ENCODE measurements around the gene RRBP1.
"Not testable (repeated sequence)": the region's sequence is repeated elsewhere in the genome, so short reads cannot be mapped to it uniquely, and the experiment has no call there.

The RRBP1 gene

DNA sequence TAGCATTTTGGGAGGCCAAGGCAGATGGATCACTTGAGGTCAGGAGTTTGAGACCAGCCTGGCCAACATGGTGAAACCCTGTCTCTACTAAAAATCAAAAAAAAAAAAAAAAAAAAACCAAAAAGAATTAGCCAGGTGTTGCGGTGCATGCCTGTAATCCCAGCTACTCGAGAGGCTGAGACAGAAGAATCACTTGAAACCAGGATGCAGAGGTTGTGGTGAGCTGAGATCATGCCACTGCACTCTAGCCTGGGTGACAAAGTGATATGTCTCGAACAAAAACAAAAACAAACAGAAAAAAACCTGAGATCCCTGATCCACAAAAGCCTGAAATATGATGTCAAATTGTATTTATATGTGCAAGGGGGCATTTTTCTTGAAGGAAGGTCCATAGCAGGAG is 25.9 kb upstream of the RRBP1 start:
- not testable (repeated sequence) for DNase-seq

DNA sequence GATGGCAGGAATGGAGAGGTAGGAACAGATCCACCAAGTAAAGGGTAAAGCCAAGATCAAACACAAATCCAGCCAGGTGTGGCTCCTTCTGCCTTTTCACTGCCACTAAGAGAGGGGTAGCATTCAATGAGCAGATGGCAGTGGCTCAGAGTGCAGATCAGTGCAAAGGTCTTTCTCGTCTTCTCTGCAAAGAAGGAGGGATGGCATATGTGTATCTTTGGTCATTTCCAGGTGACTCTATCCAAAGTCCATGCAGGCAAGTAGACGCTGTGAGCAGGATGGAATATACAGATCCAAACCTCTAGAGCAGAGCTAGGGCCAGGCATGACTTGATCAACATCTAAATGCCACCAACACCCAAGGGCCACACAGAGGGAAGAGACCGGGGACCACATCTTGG is 24.6 kb upstream of the RRBP1 start:
- DNase-seq = no peak

GRCh38 chr20:17705916-17706315 is 23.9 kb upstream of the RRBP1 start:
- no peak for DNase-seq

GRCh38 chr20:17704589-17705317 is 22.7 kb upstream of the RRBP1 start:
- no peak for DNase-seq

DNA sequence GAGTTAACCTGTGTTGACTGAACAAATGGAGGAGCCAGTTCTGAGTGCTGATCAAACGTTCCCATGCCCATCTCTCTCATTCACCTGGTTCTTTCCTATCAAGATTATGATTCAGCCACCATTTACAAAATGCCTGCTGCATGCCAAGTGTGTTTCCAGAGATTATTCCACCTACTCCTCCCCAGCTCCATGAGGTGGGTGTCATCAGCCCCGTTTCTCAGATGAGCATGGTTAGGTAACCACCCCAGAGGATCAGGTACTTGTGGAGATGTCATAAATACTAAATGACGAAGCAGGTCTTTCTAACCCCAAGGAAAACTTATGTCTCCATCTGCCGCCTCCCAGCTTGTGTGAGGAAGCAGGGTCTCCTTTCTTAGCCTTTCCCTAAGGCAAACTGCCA is 19.8 kb upstream of the RRBP1 start:
- DNase-seq = no peak

DNA sequence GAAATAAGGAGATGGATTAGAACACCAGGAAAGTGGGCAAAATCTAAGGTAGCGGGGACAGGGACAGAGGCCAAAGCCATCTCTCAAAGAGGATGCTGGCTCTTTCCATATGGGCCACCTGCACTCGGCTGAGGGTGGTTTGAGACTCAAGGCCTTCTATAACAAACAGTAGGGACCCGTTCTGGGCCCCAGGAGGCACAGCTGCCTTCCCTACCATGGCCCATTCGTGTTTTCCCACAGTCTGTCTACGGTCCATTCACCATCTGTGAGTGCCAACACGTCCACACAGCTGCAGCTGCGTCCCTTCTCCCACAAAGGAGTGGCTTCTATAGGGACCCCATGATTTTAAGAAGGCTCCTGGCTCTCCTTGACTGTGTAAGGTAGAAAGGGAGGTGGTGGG is 18.6 kb upstream of the RRBP1 start:
- DNase-seq = no peak

- no peak for DNase-seq
Observed at GRCh38 chr20:17699931-17700351, 17.9 kb upstream of the RRBP1 start, which contains the start of gene BANF2. Gene BANF2 (plus strand): TSS chr20:17699966. CDS start chr20:17725026, 25,060 bp downstream.

- DNase-seq = no peak
Observed at GRCh38 chr20:17698384-17698783, 16.3 kb upstream of the RRBP1 start.

- no peak for DNase-seq
Observed at GRCh38 chr20:17697171-17697570, 15.1 kb upstream of the RRBP1 start.

DNA sequence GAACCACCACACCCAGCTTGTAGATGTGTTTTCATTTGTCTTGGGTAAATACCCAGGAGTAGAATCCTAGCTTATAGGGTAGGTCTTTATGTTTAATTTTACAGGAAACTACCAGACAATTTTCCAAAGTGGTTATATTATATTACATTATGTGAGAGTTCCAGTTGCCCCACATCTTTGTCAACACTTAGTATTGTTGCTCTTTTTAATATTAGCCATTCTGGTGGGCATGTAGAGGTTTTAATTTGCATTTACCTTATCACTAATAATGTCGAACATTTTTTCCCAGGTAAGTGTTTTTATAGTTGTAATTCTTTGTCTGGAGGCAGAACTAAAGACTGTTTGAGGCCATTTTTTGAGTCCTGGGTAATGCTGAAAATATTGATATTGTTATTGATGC is 14.2 kb upstream of the RRBP1 start:
- DNase-seq = no peak

- DNase-seq = no peak
Observed at GRCh38 chr20:17694767-17695166, 12.7 kb upstream of the RRBP1 start.

DNA sequence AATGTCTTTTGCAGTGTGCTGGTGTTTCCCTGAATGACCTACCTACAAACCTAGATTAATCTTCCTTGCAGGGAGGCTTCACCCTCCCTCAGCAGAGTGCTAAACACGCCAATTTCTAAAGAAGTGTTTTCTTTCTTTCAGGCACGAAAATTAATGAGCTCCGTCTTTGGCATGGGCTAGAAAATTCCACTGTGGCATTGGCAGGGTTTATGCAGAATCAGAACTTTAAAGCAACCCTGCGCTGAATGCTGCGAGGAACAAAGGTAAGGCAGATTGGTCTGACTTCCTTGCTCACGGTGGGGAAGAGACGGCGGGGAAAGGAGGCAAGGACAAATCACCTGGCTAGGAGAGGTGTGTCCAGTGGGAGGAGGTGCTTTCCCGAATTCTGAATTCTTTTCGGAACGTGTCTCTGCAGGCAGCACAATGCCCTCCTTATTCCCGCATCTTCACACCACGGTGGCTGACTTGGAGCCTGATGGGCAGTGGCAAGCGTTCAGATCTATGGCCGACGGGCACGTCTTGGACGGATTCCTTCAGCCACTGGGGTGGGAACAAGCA is 11.5 kb upstream of the RRBP1 start:
- no peak for DNase-seq

- DNase-seq = no peak
Observed at GRCh38 chr20:17691758-17692157, 9.7 kb upstream of the RRBP1 start.

DNA sequence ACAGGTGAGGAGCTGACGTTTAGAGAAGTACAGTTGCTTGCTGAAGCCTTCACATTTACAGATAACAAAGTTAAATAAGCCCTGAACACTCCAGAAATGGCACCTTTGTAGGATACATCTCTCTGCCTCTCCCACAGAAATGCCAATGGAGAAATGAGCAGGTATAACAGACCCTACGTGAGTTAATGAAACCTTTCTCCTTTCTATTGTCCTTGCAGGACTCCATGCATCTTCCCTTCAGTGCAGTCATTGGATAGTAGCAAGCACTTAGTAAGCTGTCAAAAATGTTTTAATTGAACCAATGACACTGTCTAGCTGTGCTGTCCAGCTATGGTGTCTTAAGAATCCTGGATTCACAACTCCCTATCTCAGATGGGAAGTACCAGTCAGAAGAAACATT is 8.1 kb upstream of the RRBP1 start:
- DNase-seq = no peak

DNA sequence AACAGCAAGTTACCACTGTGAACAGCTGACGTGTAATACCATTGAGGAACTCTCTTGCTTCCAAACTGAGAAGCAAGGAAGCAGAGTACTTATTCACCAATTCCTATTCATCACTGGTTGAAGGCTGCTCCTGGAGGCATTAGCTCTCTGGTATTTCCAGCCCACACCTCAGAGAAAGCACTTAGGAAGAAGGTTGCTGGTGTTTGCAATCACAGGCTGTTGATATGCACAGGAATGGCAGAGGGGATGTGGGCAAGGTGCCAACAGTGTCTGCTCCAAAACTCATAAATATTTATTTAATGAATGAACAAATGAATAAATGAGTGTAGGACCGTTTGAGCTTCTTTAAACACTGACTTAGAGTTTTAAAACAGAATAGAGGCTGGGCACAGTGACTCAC is 6.9 kb upstream of the RRBP1 start:
- DNase-seq = no peak

DNA sequence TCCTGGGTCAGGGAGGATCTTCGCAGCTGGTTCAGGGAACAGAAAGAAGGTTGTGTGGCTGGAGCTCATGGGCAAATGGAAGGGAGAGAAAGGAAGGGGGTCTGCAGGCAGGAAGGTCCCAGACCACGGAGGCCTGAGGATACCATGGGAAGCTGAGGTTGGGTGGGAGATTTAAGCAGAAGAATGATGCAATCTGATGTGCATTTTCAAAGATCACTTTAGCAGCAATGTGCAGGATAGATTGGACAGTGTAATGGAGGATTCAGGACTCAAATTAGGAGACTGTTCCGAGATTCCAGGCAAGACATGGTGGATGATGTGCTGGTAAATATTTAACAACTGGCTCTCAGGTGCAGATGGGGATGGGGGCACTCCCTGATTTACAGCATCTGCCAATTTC is 5.8 kb upstream of the RRBP1 start:
- no peak for DNase-seq

- no peak for DNase-seq
Observed at GRCh38 chr20:17685168-17685567, 3.1 kb upstream of the RRBP1 start.

GRCh38 chr20:17684077-17684888 is 2.2 kb upstream of the RRBP1 start:
- no peak for DNase-seq

GRCh38 chr20:17683218-17684076 is 1.4 kb upstream of the RRBP1 start:
- DNase-seq = no peak

GRCh38 chr20:17682889-17683198 is 802 bp upstream of the RRBP1 start:
- DNase-seq = no peak

DNA sequence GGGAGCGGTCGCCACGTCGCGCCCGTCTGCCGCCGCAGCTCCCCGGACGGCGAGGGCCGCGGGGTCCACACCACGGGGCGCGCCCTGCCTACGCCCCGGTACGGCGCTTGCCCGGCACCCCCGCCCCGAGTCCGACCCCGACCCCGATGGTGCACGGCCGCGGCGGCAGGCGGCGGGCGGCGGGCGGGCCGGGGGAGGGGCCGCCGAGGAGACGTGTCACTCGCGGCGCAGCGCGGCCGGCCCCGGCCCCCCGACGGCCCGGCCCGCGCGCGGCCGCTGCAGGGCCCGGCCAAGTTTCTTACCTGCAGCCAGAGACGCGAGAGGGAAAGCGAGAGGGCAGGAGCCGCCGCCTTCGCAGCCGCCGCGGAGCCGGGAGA is 328 bp downstream of the RRBP1 start:
- no peak for DNase-seq

DNA sequence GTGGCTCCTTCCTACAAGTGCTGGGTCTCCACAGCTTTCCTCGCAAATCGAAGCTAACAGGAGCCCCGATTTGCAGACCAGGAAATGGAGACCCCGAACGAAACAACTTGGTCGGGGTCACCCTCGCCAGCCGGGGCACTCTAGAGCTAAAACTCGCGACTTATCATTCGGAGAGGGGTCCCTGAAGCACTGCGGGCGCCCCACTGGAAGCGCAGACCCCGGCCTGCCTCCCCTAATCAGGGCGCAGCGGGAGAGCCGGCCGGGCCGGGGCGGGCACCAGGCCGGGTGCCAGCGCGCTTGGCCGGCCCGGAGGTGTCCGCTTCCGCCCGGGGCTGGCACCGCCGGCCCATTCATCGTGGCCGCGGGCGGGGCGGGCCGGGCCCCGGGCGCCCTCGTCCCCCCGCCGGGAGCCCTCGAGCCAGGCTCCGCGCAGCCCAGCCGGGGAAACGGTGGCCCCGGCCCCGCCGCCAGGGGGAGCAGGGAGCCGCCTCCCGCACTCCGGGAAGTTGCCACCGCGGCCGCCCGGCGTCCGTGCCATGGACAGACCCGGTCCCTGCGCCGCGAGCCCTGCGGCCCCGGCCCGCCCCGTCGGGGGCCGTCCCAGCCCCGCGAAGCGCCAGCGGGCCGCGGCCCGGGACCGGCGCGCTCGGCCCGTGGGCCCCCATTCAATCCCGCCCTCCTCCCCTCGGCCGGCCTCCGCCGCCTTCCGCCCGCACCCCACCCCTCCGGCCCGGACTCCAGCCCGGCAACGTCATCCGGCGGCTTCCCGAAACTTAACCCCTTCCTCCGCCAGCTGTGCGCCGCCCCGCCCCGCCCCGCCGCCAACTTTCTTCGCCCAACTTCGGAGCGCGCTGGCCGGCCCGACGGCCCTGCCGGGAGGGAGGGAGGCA is 961 bp downstream of the RRBP1 start:
- peak; percentile 40 to 77 (median 56) for DNase-seq

Measured in activated naive CD4-positive, alpha-beta T cell (primary cell).